ENCODE measurements around the gene SPRR3.

GRCh38 chr1:152980676-152981075, 20.9 kb upstream of the SPRR3 start:
- TF ChIP-seq, protein P1, sequence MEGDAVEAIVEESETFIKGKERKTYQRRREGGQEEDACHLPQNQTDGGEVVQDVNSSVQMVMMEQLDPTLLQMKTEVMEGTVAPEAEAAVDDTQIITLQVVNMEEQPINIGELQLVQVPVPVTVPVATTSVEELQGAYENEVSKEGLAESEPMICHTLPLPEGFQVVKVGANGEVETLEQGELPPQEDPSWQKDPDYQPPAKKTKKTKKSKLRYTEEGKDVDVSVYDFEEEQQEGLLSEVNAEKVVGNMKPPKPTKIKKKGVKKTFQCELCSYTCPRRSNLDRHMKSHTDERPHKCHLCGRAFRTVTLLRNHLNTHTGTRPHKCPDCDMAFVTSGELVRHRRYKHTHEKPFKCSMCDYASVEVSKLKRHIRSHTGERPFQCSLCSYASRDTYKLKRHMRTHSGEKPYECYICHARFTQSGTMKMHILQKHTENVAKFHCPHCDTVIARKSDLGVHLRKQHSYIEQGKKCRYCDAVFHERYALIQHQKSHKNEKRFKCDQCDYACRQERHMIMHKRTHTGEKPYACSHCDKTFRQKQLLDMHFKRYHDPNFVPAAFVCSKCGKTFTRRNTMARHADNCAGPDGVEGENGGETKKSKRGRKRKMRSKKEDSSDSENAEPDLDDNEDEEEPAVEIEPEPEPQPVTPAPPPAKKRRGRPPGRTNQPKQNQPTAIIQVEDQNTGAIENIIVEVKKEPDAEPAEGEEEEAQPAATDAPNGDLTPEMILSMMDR (IDR thresholded peaks at IDR 0.05), result no peak
- no peak for TF ChIP-seq POLR2A (IDR thresholded peaks at IDR 0.05)
- no peak for TF ChIP-seq EP300 (IDR thresholded peaks at IDR 0.05)
